Immature natural killer cell (primary cell): ENCODE results near the gene NBL1. TPM values are rescaled to one million over a fixed set of nuclear protein-coding genes. Genes with fewer than 3 reads are reported as not detected.

Experiments
- DNase-seq, 3 donors: peaks; one replicate each; pipeline ENCODE4 v3.0.0; 2022; ENCODE audit warnings: mixed read lengths in 1 of 3
- H3K27ac Mint-ChIP-seq, 6 donors: one replicate each; pipeline ENCODE4 v1.8.0; 2020; ENCODE audit warnings: mixed read lengths in 6 of 6, mild to moderate bottlenecking in 5 of 6, inconsistent platforms in 4 of 6, moderate library complexity in 3 of 6
- H3K27me3 Mint-ChIP-seq, 3 donors: one replicate each; pipeline ENCODE4 v1.8.0; 2020 to 2021; ENCODE audit warnings: low read depth in 3 of 3, mild to moderate bottlenecking in 3 of 3, mixed read lengths in 3 of 3, moderate library complexity in 3 of 3, inconsistent platforms in 1 of 3
- H3K36me3 Mint-ChIP-seq, 3 donors: one replicate each; pipeline ENCODE4 v1.8.0; 2020; ENCODE audit warnings: mixed read lengths in 3 of 3, inconsistent platforms in 2 of 3, mild to moderate bottlenecking in 2 of 3
- H3K4me1 Mint-ChIP-seq, 2 donors: one replicate each; pipeline ENCODE4 v1.8.0; 2020; ENCODE audit warnings: inconsistent platforms in 2 of 2, mild to moderate bottlenecking in 2 of 2, mixed read lengths in 2 of 2, moderate library complexity in 1 of 2
- H3K4me3 Mint-ChIP-seq, 5 donors: one replicate each; pipeline ENCODE4 v1.8.0; 2020; ENCODE audit warnings: mild to moderate bottlenecking in 5 of 5, mixed read lengths in 5 of 5, inconsistent platforms in 3 of 5, moderate library complexity in 3 of 5
- H3K9me3 Mint-ChIP-seq, 6 donors: one replicate each; pipeline ENCODE4 v1.8.0; 2020; ENCODE audit warnings: mild to moderate bottlenecking in 6 of 6, mixed read lengths in 6 of 6, inconsistent platforms in 4 of 6, moderate library complexity in 3 of 6
- polyA plus RNA-seq, 3 donors: library from polyadenylated mRNA; unstranded; fragments of 300-500 nt; fragmentation: Illumina TruSeq; gene quantifications; one replicate each; pipeline ENCODE4 v1.2.3, GENCODE V29; 2021

Gene NBL1
- polyA plus RNA-seq, 3 donors from 2014 or later, result 0.44 to 2.7 TPM; not detected in 1

DNA sequence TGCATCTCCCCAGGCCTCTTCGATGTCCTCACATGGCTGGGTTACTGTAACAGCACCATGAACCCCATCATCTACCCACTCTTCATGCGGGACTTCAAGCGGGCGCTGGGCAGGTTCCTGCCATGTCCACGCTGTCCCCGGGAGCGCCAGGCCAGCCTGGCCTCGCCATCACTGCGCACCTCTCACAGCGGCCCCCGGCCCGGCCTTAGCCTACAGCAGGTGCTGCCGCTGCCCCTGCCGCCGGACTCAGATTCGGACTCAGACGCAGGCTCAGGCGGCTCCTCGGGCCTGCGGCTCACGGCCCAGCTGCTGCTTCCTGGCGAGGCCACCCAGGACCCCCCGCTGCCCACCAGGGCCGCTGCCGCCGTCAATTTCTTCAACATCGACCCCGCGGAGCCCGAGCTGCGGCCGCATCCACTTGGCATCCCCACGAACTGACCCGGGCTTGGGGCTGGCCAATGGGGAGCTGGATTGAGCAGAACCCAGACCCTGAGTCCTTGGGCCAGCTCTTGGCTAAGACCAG, 34.9 kb downstream of the NBL1 start:
- Mint-ChIP-seq H3K27ac (no peak overlapping the region), H3K27me3 (peaks cover 3 to 7% (median 3%) of the 10 kb centered on the region in 3 donors), H3K4me3 (no peak overlapping the region), H3K9me3 (no peaks in the 10 kb centered on the region), H3K4me1 (no peaks in the 10 kb centered on the region), H3K36me3 (peaks cover 0 to 4% (median 4%) of the 10 kb centered on the region in 3 donors)
- DNase-seq, result no peak

DNA sequence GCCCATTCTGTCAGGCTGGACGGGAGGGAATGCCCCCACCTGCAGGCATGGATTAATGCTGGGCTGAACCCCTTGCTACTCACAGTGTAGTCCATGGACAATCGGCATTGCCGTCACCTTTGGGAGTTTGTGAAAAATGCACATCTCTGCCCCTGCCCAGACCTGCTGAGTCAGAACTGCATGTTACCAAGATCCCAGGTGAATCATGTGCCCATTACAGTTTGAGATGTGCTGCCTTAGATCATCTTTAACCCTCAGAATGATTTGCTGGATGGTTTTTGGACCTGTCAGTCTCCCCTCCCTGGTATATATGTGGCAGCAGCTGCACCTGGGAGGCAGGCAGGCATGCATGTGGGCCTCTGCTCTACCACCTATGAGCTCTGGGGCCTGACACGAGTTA, 35.6 kb downstream of the NBL1 start:
- Mint-ChIP-seq H3K36me3 (peaks cover 0 to 4% (median 4%) of the 10 kb centered on the region in 3 donors), H3K27me3 (peaks cover under 1 to 7% (median 3%) of the 10 kb centered on the region in 3 donors), H3K9me3 (no peaks in the 10 kb centered on the region), H3K27ac (peak overlapping the region in 1 of 6 donors; percentile 40), H3K4me1 (no peaks in the 10 kb centered on the region), H3K4me3 (no peak overlapping the region)
- DNase-seq, result no peak

DNA sequence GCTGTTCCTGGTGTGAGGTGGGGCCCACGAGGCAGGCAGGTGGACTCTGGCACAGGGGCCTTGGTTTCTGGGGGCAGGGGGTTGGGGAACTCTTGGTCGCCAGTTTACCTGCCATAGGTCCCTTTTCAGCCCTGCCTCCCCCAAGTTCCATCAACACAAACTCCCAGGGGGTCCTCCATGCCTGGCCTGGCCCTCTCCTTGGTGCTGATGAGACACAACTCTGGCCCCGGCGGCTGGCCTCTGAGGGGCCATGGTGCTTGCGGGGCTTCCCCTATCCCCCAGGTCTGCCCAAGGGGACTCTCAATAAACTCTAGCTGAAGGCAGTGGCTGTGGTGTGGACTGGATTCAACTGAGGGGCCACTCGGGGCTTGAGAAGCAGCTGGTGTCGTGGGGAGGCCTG, 36.5 kb downstream of the NBL1 start:
- Mint-ChIP-seq H3K27ac (no peak overlapping the region), H3K36me3 (peaks cover 0 to 4% (median 4%) of the 10 kb centered on the region in 3 donors), H3K27me3 (peaks cover 0 to 7% (median 3%) of the 10 kb centered on the region in 3 donors), H3K4me1 (no peaks in the 10 kb centered on the region), H3K4me3 (no peak overlapping the region), H3K9me3 (no peaks in the 10 kb centered on the region)
- no peak for DNase-seq

DNA sequence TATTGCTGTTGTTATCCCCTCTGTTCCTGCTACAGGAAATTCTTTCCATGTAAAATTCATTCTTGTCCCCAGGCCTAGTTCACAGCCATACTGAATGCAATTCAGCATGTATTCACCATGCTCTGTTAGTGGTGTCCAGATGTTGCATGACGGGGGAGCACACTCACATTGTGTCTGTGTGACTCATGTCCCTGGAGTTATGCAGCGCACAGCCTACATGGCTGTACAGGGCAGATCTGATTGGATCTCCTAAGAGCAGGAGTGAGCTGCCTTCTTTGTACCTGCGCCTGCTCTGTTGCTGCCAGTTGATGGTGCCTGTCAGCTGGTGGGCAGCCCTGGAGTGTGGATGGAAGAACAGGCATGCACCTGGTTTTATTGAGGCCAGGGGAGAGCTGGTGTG, 38.1 kb downstream of the NBL1 start:
- H3K27ac Mint-ChIP-seq, result no peak overlapping the region
- peaks cover 0 to 9% (median 4%) of the 10 kb centered on the region in 3 donors for H3K36me3 Mint-ChIP-seq
- H3K4me1 Mint-ChIP-seq, result peaks cover 0 to 4% of the 10 kb centered on the region in 2 donors
- H3K27me3 Mint-ChIP-seq, result peaks cover 0 to 4% (median 3%) of the 10 kb centered on the region in 3 donors
- no peak overlapping the region for H3K4me3 Mint-ChIP-seq
- no peak for DNase-seq
- H3K9me3 Mint-ChIP-seq, result no peaks in the 10 kb centered on the region

DNA sequence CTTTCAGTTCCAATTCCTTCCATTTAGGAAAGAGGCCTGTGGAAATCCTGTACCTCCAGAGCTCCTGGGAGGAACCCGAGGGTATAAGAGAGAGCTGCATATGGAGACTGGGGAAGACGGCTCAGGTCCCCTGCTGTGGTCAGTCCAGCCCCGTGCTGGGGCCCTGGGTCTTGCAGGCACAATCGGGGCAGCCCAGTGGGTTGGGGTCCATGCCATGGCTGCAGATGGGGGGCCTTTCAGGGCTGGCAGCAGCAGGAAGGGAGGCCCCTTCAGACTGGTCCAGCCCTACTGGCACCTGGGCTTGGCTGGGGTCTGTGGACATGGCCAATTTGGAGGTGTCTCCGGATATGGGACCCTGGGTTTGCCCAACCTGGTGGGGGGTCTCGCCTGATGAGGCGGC, 38.8 kb downstream of the NBL1 start:
- Mint-ChIP-seq H3K27me3 (peaks cover 0 to 2% (median 0%) of the 10 kb centered on the region in 3 donors), H3K27ac (no peak overlapping the region), H3K36me3 (peaks cover 0 to 14% (median 4%) of the 10 kb centered on the region in 3 donors), H3K9me3 (no peaks in the 10 kb centered on the region), H3K4me3 (no peak overlapping the region), H3K4me1 (peaks cover 0 to 10% of the 10 kb centered on the region in 2 donors)
- DNase-seq, result no peak

DNA sequence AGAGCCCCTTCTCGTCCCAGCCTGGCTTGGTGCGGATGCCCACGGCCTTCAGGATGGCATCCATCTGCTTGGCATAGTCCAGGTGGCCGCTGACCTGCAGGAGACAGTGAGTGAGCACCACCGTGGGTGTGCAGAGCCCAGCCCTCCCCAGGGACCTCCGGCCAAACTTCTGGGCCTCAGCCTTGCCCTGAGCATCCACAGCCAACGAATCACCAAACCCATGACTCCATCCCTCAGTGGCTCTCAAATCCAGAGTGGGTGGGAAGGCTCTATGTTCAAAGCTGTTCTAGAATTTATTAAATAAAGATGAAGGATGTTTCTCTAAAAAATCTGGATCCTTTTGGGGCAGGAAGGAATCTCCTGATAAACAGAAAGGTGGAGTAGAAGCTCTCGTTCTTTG, 39.2 kb downstream of the NBL1 start:
- no peak for DNase-seq
- Mint-ChIP-seq H3K36me3 (peaks cover 0 to 18% (median 4%) of the 10 kb centered on the region in 3 donors), H3K4me3 (no peak overlapping the region), H3K4me1 (peaks cover 0 to 15% of the 10 kb centered on the region in 2 donors), H3K27me3 (peaks cover 0 to 3% (median 2%) of the 10 kb centered on the region in 3 donors), H3K9me3 (no peaks in the 10 kb centered on the region), H3K27ac (no peak overlapping the region)

DNA sequence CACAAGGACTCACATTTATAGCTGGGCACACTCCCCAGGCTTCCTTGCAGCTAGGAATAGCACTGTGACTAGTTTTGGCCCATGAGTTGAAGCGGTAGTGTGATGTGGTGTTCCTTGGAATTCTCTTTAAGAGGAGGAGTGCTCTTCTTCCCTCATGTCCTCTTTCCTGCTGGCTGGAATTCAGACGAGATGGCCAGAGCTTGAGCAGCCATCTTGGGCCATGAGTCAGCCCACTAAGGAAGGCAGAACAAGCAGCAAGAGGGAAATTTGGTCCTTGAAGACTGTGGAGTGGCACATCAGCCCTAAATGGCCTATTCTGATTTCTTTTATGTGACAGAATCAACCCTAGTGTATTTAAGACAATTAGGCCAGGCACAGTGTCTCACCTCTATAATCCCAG, 40.6 kb downstream of the NBL1 start:
- H3K27ac Mint-ChIP-seq, result no peak overlapping the region
- no peak for DNase-seq
- H3K9me3 Mint-ChIP-seq, result no peaks in the 10 kb centered on the region
- H3K4me1 Mint-ChIP-seq, result peaks cover 0 to 28% of the 10 kb centered on the region in 2 donors
- H3K36me3 Mint-ChIP-seq, result peaks cover 0 to 27% (median 4%) of the 10 kb centered on the region in 3 donors
- H3K27me3 Mint-ChIP-seq, result peaks cover 0 to 3% (median 2%) of the 10 kb centered on the region in 3 donors
- no peak overlapping the region for H3K4me3 Mint-ChIP-seq

DNA sequence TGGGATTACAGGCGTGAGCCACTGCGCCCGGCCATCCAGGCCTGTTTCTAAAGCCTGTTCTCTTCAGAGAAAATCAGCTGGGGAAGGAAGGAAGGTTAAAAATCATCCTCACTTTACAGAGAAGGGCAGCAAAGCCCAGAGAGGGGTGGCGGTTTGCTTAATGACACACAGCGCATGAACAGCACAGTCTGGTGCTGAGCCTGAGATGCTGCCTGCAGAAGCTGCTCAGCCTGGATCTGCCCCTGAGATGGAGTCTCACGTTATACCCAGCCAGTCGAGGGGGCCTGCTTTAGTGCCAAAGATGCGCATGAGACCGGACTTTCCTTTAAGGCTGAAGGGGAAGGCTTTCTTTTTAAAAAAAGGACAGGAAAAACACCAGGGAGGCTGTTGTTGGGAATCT, 41.9 kb downstream of the NBL1 start:
- peaks cover 0 to 37% of the 10 kb centered on the region in 2 donors for H3K4me1 Mint-ChIP-seq
- H3K27ac Mint-ChIP-seq, result peak overlapping the region in 2 of 6 donors; percentile 19 to 28
- H3K36me3 Mint-ChIP-seq, result peaks cover 4 to 33% (median 5%) of the 10 kb centered on the region in 3 donors
- no peak for DNase-seq
- H3K9me3 Mint-ChIP-seq, result peaks cover 0 to 4% (median 0%) of the 10 kb centered on the region in 6 donors
- peaks cover 0 to 3% (median 2%) of the 10 kb centered on the region in 3 donors for H3K27me3 Mint-ChIP-seq
- no peak overlapping the region for H3K4me3 Mint-ChIP-seq

DNA sequence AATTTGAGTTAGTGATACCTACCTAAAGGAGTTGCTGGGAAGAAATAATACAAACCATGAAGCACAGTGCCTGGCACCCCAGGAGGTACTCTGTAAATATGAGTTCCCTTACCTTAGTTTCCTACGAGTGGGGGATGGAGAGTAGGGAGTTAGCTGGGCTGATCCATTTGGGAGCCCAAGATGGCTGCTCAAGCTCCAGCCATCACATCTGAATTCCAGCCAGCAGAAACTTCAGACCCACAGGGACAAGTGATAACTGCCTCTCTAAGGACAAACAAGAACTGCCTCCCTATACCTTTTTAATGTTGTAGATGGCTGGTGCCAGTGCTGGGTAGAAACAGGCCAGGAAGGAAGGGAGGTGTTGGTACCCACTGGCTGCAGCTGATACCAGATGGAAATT, 43.3 kb downstream of the NBL1 start:
- peaks cover 0 to 4% (median 0%) of the 10 kb centered on the region in 6 donors for H3K9me3 Mint-ChIP-seq
- peak overlapping the region in 3 of 5 donors; percentile 13 to 86 (median 70) for H3K4me3 Mint-ChIP-seq
- H3K4me1 Mint-ChIP-seq, result peaks cover 0 to 41% of the 10 kb centered on the region in 2 donors
- DNase-seq, result no peak
- H3K27ac Mint-ChIP-seq, result peak overlapping the region in 5 of 6 donors; percentile 86 to 98 (median 94)
- peaks cover 0 to 3% (median 2%) of the 10 kb centered on the region in 3 donors for H3K27me3 Mint-ChIP-seq
- peaks cover 4 to 41% (median 14%) of the 10 kb centered on the region in 3 donors for H3K36me3 Mint-ChIP-seq

DNA sequence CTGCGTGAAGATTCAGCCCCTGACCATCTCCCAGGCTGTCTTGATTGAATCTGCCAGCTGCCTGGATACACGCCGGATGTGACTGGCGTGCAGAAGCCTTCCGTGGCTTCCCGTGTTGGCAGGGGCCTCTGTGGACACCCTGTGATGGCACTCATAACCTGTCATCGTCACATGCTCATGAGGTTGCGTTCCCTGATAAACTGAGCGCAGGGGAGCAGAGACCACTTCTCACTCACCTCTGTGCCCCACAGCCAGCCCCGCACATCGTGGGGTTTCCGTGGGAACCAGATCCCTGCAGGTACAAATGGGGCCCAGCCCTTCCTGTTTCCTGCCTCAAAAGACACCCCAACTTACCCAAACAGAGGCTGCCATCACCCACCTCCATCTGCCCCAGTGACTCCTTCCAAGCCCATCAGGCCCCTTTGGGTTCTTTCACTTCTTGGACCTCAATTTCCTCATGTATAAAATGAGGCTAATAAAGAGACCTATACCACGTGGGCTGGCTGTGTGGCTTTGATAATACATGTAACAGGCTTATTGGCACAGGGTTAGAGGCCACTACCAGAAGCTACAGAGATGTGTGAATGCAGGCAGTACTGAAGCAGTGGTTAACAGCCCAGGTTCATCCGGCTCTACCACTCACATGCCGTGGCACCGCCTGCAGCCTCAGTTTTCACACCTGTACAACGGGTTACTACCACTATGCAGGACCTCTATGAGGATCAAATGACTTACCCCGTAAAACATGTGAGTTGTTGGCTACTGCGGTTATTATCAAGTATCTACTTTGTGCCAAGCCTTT, 44.1 kb downstream of the NBL1 start:
- Mint-ChIP-seq H3K27ac (peak overlapping the region in 5 of 6 donors; percentile 86 to 98 (median 94)), H3K36me3 (peaks cover 4 to 41% (median 14%) of the 10 kb centered on the region in 3 donors), H3K4me3 (peak overlapping the region in 4 of 5 donors; percentile 70 to 86 (median 78)), H3K9me3 (peaks cover 0 to 4% (median 0%) of the 10 kb centered on the region in 6 donors), H3K4me1 (peaks cover 0 to 41% of the 10 kb centered on the region in 2 donors), H3K27me3 (peaks cover 0 to 3% (median 2%) of the 10 kb centered on the region in 3 donors)
- DNase-seq, result peak in 2 of 3 donors; percentile 61 to 82

DNA sequence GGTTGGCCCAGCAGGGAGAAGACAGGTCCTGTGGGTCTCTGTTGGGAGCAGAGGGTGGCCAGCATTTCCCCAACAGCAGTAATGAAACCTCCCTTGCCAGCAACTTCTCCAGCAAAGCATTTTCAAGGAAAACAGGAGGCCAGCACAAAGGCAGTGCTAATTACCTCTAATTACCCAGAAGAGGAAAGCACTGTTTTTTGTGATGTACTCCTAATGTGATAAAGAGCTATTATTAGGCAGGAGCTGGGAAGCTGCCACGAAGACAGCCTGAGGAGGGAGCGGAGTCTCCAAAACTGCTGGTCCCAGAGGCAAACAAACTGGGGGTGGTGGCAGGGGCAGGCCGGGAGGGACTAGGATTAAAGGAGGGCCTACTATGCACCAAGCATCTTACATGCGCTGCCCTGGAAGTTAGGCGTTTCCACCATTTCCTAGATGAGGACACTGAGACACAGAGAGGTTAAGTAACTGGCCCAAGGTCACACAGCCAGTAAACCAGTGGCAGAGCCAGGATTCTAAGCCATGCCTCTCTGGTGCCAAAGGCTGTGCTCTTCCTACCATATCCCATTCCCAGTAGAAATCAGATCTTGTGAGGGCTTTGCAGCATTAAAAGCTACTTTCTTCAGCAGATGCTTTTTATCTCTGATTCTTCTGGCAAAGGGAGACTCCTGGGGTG, 45.1 kb downstream of the NBL1 start:
- no peak for DNase-seq
- Mint-ChIP-seq H3K27me3 (peaks cover 0 to 3% (median 2%) of the 10 kb centered on the region in 3 donors), H3K36me3 (peaks cover 4 to 42% (median 14%) of the 10 kb centered on the region in 3 donors), H3K4me3 (peak overlapping the region in 3 of 5 donors; percentile 53 to 86 (median 70)), H3K27ac (peak overlapping the region in 5 of 6 donors; percentile 86 to 98 (median 94)), H3K4me1 (peaks cover 0 to 41% of the 10 kb centered on the region in 2 donors), H3K9me3 (peaks cover 0 to 4% (median 0%) of the 10 kb centered on the region in 6 donors)

DNA sequence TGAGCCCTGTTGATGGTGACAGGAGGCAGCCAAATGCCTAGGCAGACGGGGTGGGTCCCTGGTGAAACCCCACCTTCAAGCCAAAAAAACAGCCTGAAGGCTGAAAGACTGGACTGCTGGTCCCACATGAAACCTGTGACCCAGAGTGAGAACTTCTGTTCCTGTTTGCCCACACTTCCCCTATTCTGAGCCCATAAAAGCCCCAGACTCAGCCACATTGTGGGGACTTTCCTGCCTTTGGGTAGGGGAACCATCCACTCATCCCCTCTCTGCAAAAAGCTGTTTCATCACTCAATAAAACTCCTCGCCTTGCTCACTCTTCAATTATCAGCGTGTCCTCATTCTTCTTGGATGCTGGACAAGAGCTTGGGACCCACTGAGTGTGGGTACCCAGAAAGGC, 45.7 kb downstream of the NBL1 start:
- peaks cover 0 to 3% (median 2%) of the 10 kb centered on the region in 3 donors for H3K27me3 Mint-ChIP-seq
- peak overlapping the region in 4 of 6 donors; percentile 28 to 86 (median 70) for H3K27ac Mint-ChIP-seq
- peaks cover 0 to 4% (median 0%) of the 10 kb centered on the region in 6 donors for H3K9me3 Mint-ChIP-seq
- H3K36me3 Mint-ChIP-seq, result peaks cover 8 to 45% (median 18%) of the 10 kb centered on the region in 3 donors
- no peak for DNase-seq
- peak overlapping the region in 1 of 5 donors; percentile 18 for H3K4me3 Mint-ChIP-seq
- peaks cover 0 to 41% of the 10 kb centered on the region in 2 donors for H3K4me1 Mint-ChIP-seq

DNA sequence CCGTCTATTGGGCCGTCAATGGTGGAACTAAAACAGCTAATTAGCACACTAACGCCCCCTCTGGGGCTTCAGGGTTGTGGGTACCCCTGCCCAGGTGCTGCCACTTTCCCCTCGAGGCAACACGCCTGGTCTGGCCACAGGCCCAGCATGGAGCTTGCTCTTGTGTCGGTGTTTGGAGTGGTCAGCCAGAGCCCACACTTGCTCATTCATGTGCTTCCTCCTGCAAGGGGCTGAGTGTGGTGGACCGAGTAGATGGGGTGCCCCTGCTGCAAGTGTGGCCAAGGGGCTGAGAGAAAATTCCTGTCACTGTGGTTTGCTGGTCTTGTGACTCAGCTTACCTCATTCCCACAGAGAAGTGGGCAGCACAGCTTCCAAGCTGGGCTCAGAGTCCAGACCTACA, 46.2 kb downstream of the NBL1 start:
- H3K27me3 Mint-ChIP-seq, result peaks cover 0 to 3% (median 2%) of the 10 kb centered on the region in 3 donors
- H3K4me3 Mint-ChIP-seq, result peak overlapping the region in 1 of 5 donors; percentile 18
- no peak for DNase-seq
- H3K36me3 Mint-ChIP-seq, result peaks cover 8 to 45% (median 18%) of the 10 kb centered on the region in 3 donors
- H3K4me1 Mint-ChIP-seq, result peaks cover 0 to 41% of the 10 kb centered on the region in 2 donors
- peaks cover 0 to 4% (median 0%) of the 10 kb centered on the region in 6 donors for H3K9me3 Mint-ChIP-seq
- H3K27ac Mint-ChIP-seq, result peak overlapping the region in 1 of 6 donors; percentile 76
